GM19193 (cell line): Measurements from ENCODE around the gene KRT25.

Experiments used
- POLR2A ChIP-seq: IDR thresholded peaks from 4 replicates; pipeline ENCODE4 v1.6.1; 2011; ENCODE audit not compliant: insufficient read depth, insufficient read length; ENCODE audit errors: extremely low read depth

KRT25 gene, protein sequence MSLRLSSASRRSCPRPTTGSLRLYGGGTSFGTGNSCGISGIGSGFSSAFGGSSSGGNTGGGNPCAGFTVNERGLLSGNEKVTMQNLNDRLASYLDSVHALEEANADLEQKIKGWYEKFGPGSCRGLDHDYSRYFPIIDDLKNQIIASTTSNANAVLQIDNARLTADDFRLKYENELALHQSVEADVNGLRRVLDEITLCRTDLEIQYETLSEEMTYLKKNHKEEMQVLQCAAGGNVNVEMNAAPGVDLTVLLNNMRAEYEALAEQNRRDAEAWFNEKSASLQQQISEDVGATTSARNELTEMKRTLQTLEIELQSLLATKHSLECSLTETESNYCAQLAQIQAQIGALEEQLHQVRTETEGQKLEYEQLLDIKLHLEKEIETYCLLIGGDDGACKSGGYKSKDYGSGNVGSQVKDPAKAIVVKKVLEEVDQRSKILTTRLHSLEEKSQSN

GRCh38 chr17:40755231-40755630 is at the start of gene KRT25:
Gene KRT25 (minus strand): TSS chr17:40755331. CDS start chr17:40755271, 60 bp downstream.
- TF ChIP-seq POLR2A = no peak

- no peak for TF ChIP-seq POLR2A
Measured at GRCh38 chr17:40803617-40804082, 48.5 kb upstream of the KRT25 start.

- TF ChIP-seq POLR2A = no peak
Measured at GRCh38 chr17:40801157-40801556, 46.0 kb upstream of the KRT25 start.

GRCh38 chr17:40800381-40800780 is 45.2 kb upstream of the KRT25 start:
- TF ChIP-seq POLR2A = no peak

- no peak for TF ChIP-seq POLR2A
Measured at GRCh38 chr17:40799859-40800258, 44.7 kb upstream of the KRT25 start, which contains the start of gene KRT28. Gene KRT28 (minus strand): TSS chr17:40799959. CDS start chr17:40799893, 66 bp downstream.

DNA sequence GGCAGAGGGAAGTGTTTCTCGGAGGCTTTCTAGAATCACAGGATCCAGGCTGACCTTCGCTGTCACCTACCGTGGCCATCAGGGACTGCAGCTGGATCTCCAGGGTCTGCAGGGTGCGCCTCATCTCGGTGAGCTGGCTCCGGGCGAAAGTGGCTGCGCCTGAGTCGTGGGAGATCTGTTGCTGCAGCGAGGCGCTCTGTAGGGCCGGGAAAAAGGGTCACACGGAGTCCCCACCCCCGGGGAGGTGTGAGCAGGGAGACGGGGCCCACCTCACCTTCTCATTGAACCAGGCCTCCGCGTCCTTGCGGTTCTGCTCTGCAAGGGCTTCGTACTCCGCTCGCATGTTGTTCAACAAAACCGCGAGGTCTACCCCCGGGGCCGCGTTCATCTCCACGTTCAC is 41.7 kb upstream of the KRT25 start:
- TF ChIP-seq POLR2A = no peak

GRCh38 chr17:40795019-40795667 is 40.0 kb upstream of the KRT25 start:
- no peak for TF ChIP-seq POLR2A

DNA sequence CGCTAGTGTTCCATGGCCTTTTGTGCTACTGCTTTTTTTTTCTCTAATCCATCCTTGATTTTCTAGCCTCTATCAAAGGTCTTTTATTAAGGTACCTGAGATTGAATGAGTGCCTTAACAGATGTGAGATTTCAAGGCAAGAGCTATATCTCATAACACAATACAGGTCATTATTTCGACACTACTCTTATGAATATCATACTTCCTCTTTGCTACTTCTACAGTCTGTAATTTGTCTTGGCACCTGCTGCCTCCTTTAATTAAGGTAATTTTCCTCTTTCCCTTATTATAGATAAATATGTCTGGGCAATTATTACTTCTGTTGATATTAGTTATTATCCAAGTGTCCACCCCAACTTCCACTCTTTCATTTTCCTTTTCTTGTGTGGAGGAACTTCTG is 39.3 kb upstream of the KRT25 start:
- TF ChIP-seq POLR2A = no peak

GRCh38 chr17:40793832-40794231 is 38.7 kb upstream of the KRT25 start:
- TF ChIP-seq POLR2A = no peak

DNA sequence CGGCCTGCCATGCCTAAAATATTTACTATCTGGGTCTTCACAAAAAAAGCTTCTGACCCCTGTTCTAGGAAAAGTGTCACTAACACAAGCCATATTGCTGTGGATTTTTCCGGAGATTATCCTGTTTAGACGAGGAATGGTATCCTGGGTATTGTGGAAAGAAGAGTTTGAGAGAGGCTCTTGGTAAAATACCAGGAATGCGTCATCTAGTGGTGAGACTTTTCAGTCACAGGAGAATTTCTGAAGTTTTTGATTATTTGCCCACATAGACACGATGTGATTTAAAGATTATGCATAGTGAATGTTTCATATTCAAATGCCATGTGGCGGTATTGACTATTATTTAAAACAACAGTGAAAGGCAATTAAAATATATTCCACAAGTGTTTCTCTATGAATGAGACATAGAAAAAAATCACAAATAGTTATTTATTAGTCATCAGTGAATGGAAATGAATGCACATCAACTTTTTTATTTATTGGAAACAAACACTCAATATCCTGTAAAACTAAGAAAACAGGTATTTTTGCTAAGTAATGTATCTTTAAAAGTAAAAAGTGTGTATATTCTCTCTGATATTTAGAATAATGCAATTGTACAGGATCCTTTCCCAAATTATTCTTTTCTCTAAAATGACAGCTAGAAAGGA is 36.8 kb upstream of the KRT25 start:
- no peak for TF ChIP-seq POLR2A

DNA sequence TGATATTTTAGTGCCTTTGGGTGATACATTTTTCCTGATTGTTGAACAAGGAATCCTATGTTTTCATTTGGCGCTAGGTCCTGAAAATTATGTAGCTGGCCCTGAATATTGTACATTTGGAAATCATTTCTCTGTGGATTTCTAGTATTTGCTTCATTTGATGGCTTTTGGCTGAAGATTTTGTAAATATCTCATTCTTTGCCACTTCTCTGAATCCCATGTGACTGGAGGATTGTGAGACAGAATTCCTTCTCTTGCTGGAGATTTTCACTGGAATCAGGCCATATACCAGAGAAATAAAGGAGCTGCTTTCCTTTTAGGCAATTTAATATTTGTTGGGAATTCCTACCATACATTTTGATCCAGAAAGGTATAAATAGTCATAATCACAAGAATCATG is 36.0 kb upstream of the KRT25 start:
- no peak for TF ChIP-seq POLR2A

DNA sequence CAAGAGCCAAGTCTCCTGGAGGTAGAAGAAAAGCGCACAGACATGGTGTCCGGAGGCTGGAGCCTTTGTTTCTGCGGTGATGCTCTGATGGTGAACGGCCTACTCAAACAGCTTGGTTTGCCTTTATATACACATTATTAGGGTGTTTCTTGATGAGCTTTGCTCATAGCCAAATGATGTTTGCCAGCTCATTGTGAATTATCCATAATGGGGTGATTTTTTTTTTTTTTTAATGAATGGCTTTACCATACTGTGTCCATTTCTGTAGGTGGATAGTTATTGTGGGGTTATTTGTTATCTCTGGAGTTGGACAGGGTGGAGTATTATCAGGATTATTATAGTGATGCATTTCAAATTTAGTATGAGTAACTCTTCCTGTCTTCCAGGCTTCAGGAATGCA is 27.3 kb upstream of the KRT25 start, which contains the start of gene KRT27:
Gene KRT27, minus strand, starts transcription at position 101 of the 400 bp plus-strand sequence. Its CDS starts 57 bp downstream, at position 44.
- TF ChIP-seq POLR2A = no peak

GRCh38 chr17:40779181-40779909 is 24.2 kb upstream of the KRT25 start:
- TF ChIP-seq POLR2A = no peak

GRCh38 chr17:40778461-40778860 is 23.3 kb upstream of the KRT25 start:
- no peak for TF ChIP-seq POLR2A
